BE2C (cell line): ENCODE measurements around the gene RFX7.

ENCODE experiments used
- DNase-seq: peaks from one replicate; pipeline ENCODE4 v3.0.0-alpha.2; 2020
- H3K27me3 ChIP-seq: fragments of 250-450 bp; sonication (Bioruptor Pico); 2 replicates; pipeline ENCODE4 v1.5.1; 2020; ENCODE audit warnings: mild to moderate bottlenecking
- H3K36me3 ChIP-seq: fragments of 250-450 bp; sonication (Bioruptor Pico); 2 replicates; pipeline ENCODE4 v1.5.1; 2020; ENCODE audit warnings: mild to moderate bottlenecking
- H3K4me1 ChIP-seq: fragments of 250-450 bp; sonication (Bioruptor Pico); 2 replicates; pipeline ENCODE4 v1.5.1; 2020
- H3K4me3 ChIP-seq: 2 replicates; pipeline ENCODE4 v1.5.1; 2011; ENCODE audit warnings: low read depth, low read length
- H3K9me3 ChIP-seq: fragments of 250-450 bp; sonication (Bioruptor Pico); 2 replicates; pipeline ENCODE4 v1.5.1; 2020
- CTCF ChIP-seq: IDR thresholded peaks from 2 replicates; pipeline ENCODE4 v1.5.1; 2012; ENCODE audit warnings: mild to moderate bottlenecking, low read depth, low read length

Gene RFX7

GRCh38 chr15:56064152-56064551 lies 179.5 kb downstream of the RFX7 start:
- Histone ChIP-seq H3K27me3 (no peaks in the 10 kb centered on the region), H3K4me3 (no peak overlapping the region), H3K9me3 (no peaks in the 10 kb centered on the region), H3K4me1 (no peaks in the 10 kb centered on the region), H3K36me3 (no peaks in the 10 kb centered on the region)
- DNase-seq, result no peak
- no peak for TF ChIP-seq CTCF

GRCh38 chr15:56059716-56060115 lies 184.0 kb downstream of the RFX7 start:
- no peak for DNase-seq
- H3K9me3 ChIP-seq, result no peaks in the 10 kb centered on the region
- TF ChIP-seq CTCF, result no peak

GRCh38 chr15:56058986-56059385 lies 184.7 kb downstream of the RFX7 start:
- TF ChIP-seq CTCF, result no peak
- Histone ChIP-seq H3K9me3 (no peaks in the 10 kb centered on the region), H3K36me3 (no peaks in the 10 kb centered on the region), H3K27me3 (no peaks in the 10 kb centered on the region), H3K4me3 (no peak overlapping the region), H3K4me1 (peaks cover 5% of the 10 kb centered on the region; the same call in 1 of the 2 replicates)
- DNase-seq, result peak; percentile 21

More at GRCh38 chr15:56059716-56060115, 184.0 kb downstream of the RFX7 start:
- Histone ChIP-seq H3K4me3 (no peak overlapping the region), H3K4me1 (peaks cover 5% of the 10 kb centered on the region; the same call in 1 of the 2 replicates), H3K36me3 (no peaks in the 10 kb centered on the region), H3K27me3 (no peaks in the 10 kb centered on the region)

GRCh38 chr15:56056626-56057025 lies 187.1 kb downstream of the RFX7 start:
- Histone ChIP-seq H3K27me3 (no peaks in the 10 kb centered on the region), H3K36me3 (no peaks in the 10 kb centered on the region), H3K4me3 (no peak overlapping the region), H3K4me1 (peaks cover 12% of the 10 kb centered on the region), H3K9me3 (no peaks in the 10 kb centered on the region)
- DNase-seq, result peak; percentile 55
- TF ChIP-seq CTCF, result no peak

GRCh38 chr15:56053046-56053400 lies 190.7 kb downstream of the RFX7 start:
- Histone ChIP-seq H3K4me1 (peaks cover 12% of the 10 kb centered on the region), H3K36me3 (no peaks in the 10 kb centered on the region), H3K4me3 (no peak overlapping the region), H3K9me3 (no peaks in the 10 kb centered on the region), H3K27me3 (no peaks in the 10 kb centered on the region)
- TF ChIP-seq CTCF, result no peak
- DNase-seq, result no peak

- TF ChIP-seq CTCF, result peak; percentile 76
- Histone ChIP-seq H3K9me3 (no peaks in the 10 kb centered on the region), H3K4me3 (no peak overlapping the region), H3K27me3 (no peaks in the 10 kb centered on the region), H3K4me1 (peaks cover 12% of the 10 kb centered on the region), H3K36me3 (no peaks in the 10 kb centered on the region)
- DNase-seq, result no peak
These were observed 191.2 kb downstream of the RFX7 start for GRCh38 chr15:56052395-56053045.
